HG03571 (cell line): ENCODE measurements around the gene MEGF11.
"Not testable (repeated sequence)": the region's sequence is repeated elsewhere in the genome, so short reads cannot be mapped to it uniquely, and the experiment has no call there.

Source experiments
- ATAC-seq: cut with Tn5 transposase; IDR thresholded peaks from one replicate; pipeline ENCODE4 v1.9.1; 2021; ENCODE audit not compliant: unreplicated experiment

The MEGF11 gene

DNA sequence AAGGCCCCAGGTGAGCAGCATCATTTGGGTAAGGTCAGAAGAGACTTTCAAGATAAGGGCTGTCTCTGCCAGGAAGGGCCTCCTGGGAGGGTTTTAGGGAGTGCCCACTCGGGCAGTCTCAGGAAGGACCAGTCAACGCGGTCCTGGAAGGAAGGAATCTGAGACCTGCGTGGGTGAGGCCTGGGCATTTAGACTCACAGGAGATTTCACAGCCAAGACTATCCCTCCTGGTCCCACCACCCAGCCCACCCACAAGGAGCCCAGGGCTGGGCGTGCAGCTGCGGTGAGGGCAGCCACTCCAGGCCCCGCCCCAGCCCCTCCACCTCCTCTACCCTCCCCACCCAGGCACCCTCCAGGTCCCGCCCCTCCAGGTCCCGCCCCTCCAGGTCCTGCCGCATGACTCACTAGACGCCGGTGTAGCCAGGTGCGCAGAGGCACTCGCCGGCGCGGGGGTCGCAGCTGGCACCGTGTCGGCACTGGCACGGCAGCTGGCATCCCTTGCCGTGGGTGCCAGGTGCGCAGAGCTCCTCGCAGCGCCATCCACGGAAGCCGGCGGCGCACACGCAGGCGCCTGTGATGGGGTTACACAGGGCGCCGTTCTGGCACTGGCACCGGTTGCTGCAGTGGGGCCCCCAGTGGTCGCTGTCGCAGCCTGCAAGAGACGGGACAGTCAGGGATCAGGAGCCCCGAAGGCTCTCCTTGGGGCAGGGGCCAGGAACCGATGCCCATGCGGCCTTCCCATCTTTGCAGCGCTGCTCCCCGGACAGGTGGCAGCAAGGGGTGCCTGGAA lies 271.5 kb downstream of the MEGF11 start:
- no peak for ATAC-seq

DNA sequence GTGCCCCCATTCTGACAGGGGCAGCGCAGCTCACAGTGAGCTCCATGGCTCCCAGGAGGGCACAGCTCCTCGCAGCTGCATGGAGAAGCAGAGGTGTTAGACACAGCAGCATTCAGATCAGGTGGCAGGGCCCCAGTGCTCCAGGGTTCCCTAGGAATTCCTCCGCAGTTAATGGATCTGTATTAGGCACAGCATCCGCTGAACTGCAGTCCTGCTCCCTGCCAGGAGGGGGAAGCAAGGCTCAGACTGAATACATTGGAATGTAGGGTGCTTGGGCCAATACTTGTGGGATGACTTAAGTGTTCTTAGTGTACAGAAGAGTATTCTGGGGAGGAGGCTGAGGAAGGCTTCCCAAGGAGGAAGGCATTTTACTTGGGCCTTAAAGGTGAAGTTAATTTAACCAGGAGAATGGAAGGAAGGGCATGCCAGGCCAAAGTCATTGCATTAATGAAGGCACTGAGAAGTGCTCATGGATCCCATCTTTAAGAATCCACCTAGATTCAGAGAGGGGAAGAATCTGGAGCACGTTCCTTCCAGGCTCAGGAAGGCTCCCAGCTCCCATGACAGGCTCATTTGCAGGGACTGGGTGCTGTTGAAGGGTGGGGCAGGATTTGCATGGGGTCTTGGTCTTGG lies 272.6 kb downstream of the MEGF11 start:
- no peak for ATAC-seq

DNA sequence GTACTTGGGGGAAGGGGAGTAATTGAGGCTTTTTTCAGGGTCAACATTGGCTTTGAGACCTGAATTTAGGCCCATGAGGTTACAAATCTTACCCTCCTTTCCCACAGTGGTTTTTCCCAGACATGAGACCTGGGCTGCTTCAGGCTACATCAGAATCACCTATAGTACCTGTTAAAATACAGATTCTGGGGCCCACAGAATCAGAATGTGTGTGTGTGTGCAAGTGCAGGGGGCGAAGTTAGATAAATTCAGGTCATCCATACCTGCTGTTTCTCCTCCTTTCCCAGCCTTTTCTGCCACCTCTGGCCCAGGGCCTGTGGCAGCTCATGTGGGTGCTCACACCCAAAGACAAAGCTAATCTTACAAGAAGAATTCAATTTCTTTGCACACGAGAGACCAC lies 273.7 kb downstream of the MEGF11 start:
- no peak for ATAC-seq

DNA sequence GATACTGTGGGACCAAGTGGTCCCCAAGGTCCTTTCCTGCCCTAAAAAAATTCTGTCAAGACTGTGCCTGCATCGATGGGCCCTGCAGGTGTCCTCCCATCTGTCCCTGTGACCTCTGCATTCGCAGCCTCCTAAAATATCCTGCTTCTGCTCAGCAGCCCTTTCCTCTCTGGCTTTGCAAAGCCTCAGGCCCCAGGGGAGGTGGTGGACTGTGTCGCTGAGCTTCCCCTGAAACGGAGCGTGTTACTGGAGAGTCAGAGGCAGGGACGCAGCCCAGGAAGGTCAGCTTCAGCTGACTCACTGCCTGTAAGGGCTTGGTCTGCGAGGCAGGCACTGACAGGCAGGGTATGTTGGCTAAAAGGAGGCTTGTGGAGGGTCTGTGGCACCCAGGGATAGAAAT lies 274.2 kb downstream of the MEGF11 start:
- ATAC-seq, result no peak

DNA sequence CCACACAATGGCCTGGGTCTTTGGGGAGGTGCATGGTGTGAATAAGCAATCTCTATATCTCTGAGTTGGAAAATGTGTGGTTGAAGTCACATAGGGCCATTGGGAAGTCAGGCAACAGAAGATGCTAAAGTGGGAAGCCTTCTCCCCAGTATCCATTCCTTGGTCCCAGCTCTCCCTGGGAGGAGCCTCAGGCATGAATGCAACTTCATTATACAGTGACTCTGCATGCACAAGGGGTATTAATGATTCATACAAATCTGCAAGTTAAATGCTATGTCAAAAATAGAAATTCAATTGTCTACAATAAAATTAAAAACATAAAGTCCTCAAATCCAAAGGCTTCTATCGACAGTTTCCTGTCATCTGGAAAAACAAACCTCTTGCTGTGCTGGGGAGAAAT lies 275.4 kb downstream of the MEGF11 start:
- no peak for ATAC-seq

DNA sequence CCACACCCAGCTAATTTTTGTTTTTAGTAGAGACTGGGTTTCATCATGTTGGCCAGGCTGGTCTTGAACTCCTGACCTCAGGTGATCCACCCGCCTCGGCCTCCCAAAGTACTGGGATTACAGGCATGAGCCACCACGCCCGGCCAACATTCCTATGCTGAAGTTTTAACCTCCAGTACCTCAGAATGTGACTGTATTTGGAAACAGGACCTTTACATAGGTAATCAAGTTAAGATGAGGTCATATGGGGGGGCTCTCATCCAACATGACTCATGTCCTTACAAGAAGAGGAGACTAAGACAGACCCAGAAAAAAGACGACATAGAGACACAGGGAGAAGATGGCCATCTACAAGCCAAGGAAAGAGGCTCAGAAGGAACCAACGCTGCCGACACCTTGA lies 277.4 kb downstream of the MEGF11 start:
- not testable (repeated sequence) for ATAC-seq

DNA sequence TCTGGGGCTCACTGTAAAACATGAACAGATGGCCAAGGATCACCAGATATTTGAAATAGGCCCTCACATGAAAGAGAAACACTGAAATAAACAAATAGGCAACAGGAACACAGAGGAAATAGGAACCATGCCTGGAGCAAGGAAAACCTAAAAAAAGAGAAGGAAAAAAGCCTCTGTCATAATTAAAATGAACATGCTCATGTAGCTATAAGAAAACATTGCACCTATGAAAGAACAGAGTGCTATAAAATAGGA lies 281.9 kb downstream of the MEGF11 start:
- ATAC-seq, result no peak

DNA sequence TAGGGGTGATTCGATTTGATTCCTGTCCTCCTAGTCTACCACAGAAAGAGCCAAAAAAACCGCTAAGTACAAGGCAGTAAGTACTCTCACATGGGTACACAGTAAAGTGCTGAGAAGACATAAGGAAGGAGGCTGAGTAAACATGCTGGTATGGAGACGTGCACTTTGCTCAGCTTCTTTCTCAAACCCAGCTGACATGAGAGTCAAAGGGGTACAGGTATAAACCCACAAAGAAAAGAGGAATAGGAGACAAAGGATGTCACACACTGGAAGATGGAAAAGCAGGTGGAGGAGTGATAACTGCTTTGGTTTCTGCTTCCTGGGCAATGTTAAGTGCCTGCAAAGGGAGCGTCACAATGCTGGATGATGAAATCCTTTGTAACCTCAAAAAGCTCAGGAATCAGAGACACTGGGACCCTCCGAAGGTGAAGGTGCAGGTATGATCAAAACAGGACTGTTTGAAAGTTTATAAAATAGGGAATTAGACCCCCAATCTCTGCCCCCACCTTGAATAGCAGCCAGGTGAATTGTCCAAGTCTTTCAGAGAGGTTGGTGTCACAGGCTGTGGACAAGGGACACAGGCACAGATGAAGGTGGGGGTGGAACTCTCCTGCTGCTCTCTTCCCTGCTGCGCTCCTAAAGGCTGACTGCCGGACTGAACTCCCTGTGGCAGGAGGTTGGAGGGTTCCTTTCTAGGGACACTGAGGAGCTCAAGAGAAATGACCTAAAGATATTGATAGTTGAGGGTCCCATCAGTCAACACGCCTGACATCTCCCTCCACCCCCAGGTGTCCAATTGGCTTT lies 282.4 kb downstream of the MEGF11 start:
- ATAC-seq, result no peak

DNA sequence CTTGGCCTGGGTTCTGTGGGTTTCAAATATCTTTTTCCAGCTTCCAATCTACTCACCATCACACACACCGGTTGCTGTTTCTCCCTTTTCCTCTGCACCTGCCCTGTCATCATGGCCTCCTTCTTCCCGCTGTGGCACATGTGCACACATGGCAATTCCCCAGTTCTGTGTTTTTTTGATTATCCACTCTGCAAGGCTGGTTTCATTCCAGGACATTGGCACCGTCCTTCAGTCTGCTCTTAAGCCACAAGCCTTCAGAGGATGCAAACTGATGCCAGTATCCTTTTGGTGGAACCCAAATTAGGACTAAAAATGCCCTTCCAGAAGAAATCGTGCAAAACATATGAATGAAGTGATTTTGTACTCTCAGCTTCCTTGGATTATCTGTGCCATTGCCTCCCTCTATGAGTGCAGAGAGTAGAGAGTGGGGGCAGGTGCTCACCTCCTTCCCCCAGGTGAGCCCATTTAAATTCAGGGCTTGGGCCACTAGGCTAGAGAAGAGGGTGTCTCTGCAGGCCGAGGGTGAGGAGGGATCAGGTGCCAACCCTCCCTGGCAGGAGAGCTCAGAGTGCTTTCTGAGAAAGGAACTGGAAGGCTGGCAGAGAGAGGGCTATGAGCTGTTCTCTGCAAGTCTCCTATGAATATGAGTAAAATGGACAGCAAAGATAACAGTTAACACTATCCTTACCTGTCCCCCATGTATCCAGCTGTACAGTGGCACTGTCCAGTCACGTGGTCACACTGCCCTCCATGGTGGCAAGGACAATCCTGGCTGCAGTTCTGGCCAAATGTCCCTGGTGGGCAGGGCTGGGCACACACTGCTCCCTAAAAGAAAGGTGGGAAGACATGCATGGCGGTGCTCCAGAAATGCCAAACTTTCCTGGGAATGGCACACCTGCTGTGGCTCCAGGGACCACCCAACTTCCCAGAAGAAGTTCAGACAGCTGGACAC lies 283.4 kb downstream of the MEGF11 start:
- ATAC-seq, result no peak

DNA sequence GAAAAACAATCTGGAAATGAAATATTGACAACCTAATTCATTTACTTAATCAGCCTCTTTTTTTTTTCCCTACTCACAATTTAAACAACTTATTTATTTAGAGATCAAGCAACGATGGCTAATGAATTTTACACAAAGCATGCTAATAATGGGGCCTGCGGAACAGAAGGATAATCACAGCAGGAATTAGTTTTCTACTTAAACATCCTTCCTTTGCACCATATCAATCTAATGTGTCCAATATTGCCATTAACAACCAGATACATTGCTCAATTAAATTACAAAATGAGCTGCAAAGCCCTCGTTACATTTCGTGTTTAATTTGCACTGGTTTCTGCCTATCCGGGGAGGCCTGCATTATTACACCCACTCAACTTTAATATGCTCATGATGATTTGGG lies 285.0 kb downstream of the MEGF11 start:
- ATAC-seq, result no peak

DNA sequence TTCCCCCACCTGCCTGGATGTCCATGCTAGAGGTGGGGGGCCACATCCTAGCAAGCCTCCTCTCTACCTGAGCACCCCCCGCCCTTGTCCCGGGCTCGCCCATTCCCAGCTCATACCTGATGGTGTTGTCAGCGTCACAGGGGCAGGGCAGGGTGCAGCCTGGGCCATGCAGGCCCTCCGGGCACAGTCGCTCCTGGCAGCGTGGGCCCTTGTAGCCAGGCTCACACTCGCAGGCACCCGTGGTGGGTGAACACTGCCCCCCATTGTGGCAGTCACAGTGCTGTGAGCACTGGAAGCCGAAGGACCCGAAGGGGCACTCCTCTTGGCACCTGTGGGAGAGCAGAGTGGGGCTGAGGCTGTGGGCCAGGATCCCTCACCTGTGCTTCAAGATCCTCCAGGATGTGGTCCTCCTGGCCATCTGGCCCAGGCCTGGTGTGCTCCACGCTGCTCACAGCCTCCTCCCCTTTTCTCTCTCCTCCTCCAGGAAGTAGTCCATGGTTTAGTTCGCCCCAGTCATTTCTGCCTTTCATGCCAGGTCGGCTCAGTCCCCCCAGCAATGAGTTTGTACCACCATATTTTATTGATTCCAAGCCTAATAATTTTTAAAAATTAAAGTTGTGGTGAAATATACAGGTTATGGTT lies 288.6 kb downstream of the MEGF11 start:
- ATAC-seq, result no peak

DNA sequence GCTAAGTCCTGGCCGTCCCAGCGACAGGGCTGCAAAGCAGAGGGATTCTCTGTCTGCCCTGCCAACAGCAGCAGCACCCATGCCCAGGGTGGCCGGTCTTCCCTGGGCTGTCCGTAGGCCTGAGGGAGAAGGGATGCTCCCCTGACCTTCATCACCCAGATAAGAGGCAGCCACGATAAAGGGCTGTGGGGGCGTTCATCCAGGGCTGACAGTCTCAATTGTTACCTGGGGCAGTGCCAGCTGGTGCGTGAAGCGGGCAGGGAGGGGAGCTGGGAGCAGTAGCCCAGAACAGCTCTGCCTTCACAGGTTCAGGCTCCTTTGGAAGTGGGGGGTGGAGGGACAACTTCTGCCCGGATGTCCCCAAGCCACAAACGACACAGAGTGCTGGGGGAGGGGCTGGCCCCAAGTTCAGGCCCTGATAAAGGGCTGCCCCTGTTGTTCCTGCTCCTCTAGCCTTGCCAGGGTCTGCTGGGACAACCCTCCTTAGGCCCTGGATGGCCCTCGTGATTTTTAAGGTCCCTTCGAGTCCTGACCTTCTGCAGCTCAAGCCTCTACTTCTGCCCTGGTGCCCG lies 289.6 kb downstream of the MEGF11 start:
- ATAC-seq, result no peak

DNA sequence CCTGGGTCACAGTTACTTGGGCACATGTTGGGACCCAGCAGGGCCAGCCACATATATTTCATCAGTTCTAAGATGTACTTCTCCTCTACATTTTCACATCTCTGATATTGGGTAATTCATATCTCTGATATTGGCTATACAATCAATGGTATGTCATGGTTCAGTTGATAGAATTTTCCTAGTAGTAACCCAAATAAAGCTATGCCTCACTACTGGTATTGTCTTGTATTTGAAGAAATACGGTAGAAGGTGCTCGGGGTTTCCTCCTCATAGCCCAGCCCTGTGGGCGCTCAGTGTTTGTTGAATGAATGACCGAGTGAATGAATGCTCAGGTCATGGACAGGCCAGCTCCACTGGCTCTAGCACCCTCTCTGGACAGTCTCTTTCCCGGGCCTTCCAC lies 290.2 kb downstream of the MEGF11 start:
- no peak for ATAC-seq

DNA sequence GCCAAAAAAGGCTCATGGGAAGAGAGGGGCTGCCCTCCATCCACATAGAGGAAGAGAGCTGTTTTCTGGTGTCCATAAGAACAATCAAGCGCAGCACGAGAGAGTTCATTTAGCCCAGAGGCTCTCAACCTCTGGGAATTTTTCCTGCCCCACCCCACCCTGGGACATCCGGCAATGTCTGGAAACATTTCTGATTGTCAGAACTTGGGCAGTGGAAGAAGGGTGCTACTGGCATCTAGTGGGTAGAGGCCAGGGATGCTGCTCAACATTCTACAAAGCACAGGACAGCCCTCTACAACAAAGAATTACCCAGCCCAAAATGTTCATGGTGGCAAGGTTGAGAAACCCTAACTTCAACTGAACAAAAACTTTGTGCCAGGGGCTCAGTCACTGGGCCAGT lies 291.4 kb downstream of the MEGF11 start:
- no peak for ATAC-seq

DNA sequence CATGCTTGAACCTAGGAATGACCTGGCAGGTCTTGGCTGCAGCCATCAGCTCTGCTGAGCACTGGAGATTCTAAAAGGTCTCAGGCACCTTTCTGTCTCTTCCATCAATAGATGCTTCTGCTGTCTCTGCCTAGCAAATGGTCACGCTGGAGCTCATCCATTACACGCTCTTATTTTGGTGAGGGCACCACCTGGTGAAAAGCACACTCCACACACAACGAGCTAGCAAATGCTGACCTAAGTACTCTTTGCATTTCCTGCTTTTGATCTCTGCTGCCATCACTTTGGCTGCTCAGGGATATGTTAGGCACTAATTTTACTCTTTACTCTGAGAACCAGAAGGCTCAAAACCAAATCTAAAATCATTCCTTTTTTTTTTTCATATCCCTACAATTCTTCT lies 293.0 kb downstream of the MEGF11 start:
- no peak for ATAC-seq

DNA sequence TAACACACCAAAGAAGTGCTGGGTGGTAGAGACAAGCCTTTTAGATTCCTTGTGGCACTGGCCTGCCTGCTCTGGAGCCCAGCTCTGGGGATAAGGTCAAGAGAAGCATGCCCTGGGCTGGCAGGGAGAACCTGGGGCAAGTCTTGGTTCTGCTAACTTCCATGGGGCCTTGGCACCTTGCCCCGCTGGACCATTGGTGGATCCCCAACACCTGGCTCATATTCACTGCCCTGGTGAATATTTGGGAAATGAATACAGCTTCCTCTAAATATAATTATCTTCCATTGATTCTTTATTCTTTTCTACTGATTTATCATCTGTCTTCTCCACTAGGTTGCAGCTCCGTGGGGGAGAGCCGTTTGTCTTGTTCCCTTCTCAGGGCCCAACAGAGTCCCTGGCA lies 294.7 kb downstream of the MEGF11 start:
- ATAC-seq, result no peak

DNA sequence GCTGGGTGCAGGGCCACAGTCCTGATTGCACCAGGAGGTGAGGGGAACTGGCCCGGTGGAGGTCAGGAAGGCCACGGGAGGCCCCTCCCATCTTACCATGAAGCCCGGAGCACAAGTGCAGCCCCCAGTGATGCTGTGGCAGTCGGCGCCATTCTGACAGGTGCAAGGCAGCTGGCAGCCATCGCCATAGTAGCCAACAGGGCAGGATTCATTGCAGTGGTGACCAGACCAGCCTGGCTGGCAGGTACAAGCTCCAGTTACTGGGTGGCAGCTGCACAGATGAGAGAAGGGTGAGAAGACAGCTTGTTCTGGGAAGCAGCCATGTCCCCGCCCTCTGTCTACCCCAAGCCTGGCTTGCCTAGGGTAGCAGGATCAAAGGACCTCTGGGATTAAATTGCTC lies 296.1 kb downstream of the MEGF11 start:
- ATAC-seq, result no peak

DNA sequence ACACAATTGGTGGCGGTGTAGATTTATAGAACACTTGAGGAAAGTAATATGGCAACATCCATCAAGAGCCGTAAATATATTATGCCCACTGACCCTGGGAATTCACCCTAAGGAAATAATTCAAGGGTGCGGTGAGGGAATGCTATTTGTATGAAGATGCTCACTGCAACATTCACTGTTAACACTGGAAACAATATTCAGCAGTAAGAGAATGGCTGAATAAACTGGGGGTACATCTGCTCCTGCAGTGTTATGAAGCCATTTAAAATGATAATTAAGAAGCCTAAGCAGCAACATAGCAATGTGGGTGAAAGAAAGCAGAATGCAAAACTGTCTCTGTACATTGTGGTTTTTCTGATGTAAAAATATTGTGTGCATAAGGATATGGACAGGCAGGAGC lies 296.7 kb downstream of the MEGF11 start:
- no peak for ATAC-seq

DNA sequence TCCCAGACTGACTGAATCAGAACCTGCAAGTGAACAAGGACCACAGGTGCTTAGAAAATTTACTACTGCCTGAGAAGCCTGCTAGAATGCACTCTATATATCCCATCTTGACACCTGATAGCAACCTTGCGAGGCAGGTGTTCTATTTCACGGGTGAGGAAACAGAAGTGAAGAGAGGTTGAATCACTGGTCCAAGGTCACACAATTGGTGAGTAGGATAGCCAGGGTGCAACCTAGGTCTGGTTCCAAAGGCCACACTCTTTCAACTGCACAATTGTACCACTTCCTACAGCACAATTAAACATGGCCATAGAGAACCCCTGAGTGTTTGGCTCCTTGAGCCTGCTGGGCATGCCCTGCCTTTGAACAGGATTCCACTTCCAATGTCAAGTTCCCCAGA lies 297.2 kb downstream of the MEGF11 start:
- no peak for ATAC-seq

DNA sequence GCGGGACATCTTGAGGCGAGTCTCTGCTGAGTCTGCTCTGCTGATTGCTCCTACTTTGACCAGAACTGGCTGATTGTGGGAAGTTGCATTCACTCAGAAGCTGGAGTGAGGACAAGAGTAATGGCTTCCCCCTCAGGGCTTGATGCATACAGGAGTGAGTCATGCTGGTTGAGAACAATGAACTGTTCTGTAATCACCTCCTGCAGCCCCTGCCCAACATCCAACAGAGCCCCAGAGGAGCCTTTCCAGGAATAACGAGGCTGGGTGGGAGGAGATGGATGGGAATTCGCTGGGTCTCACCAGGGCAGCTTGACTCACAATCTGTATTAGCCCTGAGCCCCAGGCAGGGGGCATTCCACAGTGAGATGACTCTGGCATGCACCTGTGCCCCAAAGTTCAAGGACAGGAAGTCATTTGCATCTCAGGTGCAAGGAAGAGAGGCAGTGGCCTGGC lies 299.2 kb downstream of the MEGF11 start:
- no peak for ATAC-seq
